Caco-2 (cell line): ENCODE data around the gene SMIM38. TPM values are rescaled to one million over a fixed set of nuclear protein-coding genes. Genes with fewer than 3 reads are reported as not detected.

Experiments
- BruUV-seq: library from RNA; stranded (reverse); fragments of 400-500 nt; replicated peaks from 2 replicates; lab custom pipeline; 2021; lab: Mats Ljungman, UMichigan
- CTCF ChIA-PET: fragments of 300-600 bp; sonication (Branson Sonifier 250); formaldehyde crosslinking; loops from one replicate; lab custom pipeline; 2022; ENCODE audit warnings: antibody characterized with exemption; lab: Charles Lee
- POLR2A ChIA-PET: fragments of 300-600 bp; sonication (Branson Sonifier 250); formaldehyde crosslinking; loops from one replicate; lab custom pipeline; 2022; ENCODE audit warnings: antibody characterized with exemption; lab: Charles Lee
- DNase-seq, 2 experiments: peaks; one replicate each; pipeline versions ENCODE4 v3.0.0 to v3.0.0-alpha.2; 2020 to 2022
- H3K27me3 ChIP-seq: replicated peaks from 2 replicates; pipeline ENCODE4 v1.6.0; 2011; ENCODE audit warnings: low read length; ENCODE audit not compliant: control insufficient read depth, insufficient read depth
- H3K36me3 ChIP-seq: 2 replicates; pipeline ENCODE4 v1.5.1; 2011; ENCODE audit warnings: low read length; ENCODE audit not compliant: control insufficient read depth, insufficient read depth
- H3K4me1 ChIP-seq: fragments of 250-450 bp; sonication (Bioruptor Pico); 2 replicates; pipeline ENCODE4 v1.5.1; 2020; ENCODE audit warnings: mild to moderate bottlenecking
- H3K4me3 ChIP-seq: 2 replicates; pipeline ENCODE4 v1.5.1; 2011; ENCODE audit warnings: low read depth, mild to moderate bottlenecking, control low read depth, low read length
- H3K9me3 ChIP-seq: fragments of 250-450 bp; sonication (Bioruptor Pico); 2 replicates; pipeline ENCODE4 v1.5.1; 2020; ENCODE audit warnings: mild to moderate bottlenecking, moderate library complexity
- H3K27ac Mint-ChIP-seq: one replicate; pipeline ENCODE4 v1.8.0; 2022; ENCODE audit warnings: mixed read lengths; ENCODE audit not compliant: unreplicated experiment
- H3K27me3 Mint-ChIP-seq: one replicate; pipeline ENCODE4 v1.8.0; 2022; ENCODE audit warnings: mixed read lengths; ENCODE audit not compliant: insufficient read depth, unreplicated experiment
- H3K36me3 Mint-ChIP-seq: one replicate; pipeline ENCODE4 v1.8.0; 2022; ENCODE audit warnings: mild to moderate bottlenecking, mixed read lengths; ENCODE audit not compliant: insufficient read depth, unreplicated experiment
- H3K4me1 Mint-ChIP-seq: one replicate; pipeline ENCODE4 v1.8.0; 2022; ENCODE audit warnings: low read depth, mixed read lengths; ENCODE audit not compliant: unreplicated experiment
- H3K4me3 Mint-ChIP-seq: one replicate; pipeline ENCODE4 v1.8.0; 2022; ENCODE audit warnings: mild to moderate bottlenecking, moderate library complexity, mixed read lengths; ENCODE audit not compliant: unreplicated experiment
- H3K9me3 Mint-ChIP-seq: one replicate; pipeline ENCODE4 v1.8.0; 2022; ENCODE audit warnings: mixed read lengths; ENCODE audit not compliant: unreplicated experiment
- intact Hi-C: fragments of 100-400 bp; cut with micrococcal nuclease; formaldehyde crosslinking; loops from one replicate; pipeline ENCODE4 v1.10.0; 2022; ENCODE audit not compliant: unreplicated experiment
- total RNA-seq: library from RNA; stranded (reverse); gene quantifications from 2 replicates; pipeline ENCODE4 v1.2.3, GENCODE V29; 2022
- TF ChIP-seq, protein P1 (sequence below), 2 experiments: fragments of 200-600 bp in 1 of 2; IDR thresholded peaks; 1 replicate in 1 of 2; 2 replicates in 1 of 2; pipeline versions ENCODE4 v1.5.1 to v1.8.0; 2011 to 2022; ENCODE audit warnings: antibody characterized with exemption in 1 of 2, control low read depth in 1 of 2, inconsistent platforms in 1 of 2, low read depth in 1 of 2, low read length in 1 of 2, mild to moderate bottlenecking in 1 of 2, moderate library complexity in 1 of 2; ENCODE audit not compliant: insufficient read depth in 1 of 2, severe bottlenecking in 1 of 2, unreplicated experiment in 1 of 2

The SMIM38 gene
- total RNA-seq, 1 experiment from 2014 or later = 0.66 TPM

GRCh38 chr11:69166218-69167115 is 10.7 kb downstream of the SMIM38 start:
- Histone ChIP-seq H3K4me1 (peaks cover 14% of the 10 kb centered on the region), H3K4me3 (no peak overlapping the region), H3K9me3 (peaks cover 21% of the 10 kb centered on the region; the same call in 1 of the 2 replicates), H3K36me3 (no peaks in the 10 kb centered on the region), H3K27me3 (no peaks in the 10 kb centered on the region)
- ChIA-PET POLR2A (no interaction called here), CTCF (interaction anchor here (1.4 kb wide), 1 partner anchor 35 kb away, joined by 5 read pairs; no protein-coding TSS in a partner anchor)
- TF ChIP-seq, protein P1, sequence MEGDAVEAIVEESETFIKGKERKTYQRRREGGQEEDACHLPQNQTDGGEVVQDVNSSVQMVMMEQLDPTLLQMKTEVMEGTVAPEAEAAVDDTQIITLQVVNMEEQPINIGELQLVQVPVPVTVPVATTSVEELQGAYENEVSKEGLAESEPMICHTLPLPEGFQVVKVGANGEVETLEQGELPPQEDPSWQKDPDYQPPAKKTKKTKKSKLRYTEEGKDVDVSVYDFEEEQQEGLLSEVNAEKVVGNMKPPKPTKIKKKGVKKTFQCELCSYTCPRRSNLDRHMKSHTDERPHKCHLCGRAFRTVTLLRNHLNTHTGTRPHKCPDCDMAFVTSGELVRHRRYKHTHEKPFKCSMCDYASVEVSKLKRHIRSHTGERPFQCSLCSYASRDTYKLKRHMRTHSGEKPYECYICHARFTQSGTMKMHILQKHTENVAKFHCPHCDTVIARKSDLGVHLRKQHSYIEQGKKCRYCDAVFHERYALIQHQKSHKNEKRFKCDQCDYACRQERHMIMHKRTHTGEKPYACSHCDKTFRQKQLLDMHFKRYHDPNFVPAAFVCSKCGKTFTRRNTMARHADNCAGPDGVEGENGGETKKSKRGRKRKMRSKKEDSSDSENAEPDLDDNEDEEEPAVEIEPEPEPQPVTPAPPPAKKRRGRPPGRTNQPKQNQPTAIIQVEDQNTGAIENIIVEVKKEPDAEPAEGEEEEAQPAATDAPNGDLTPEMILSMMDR (IDR thresholded peaks at IDR 0.05; ENCODE audit: insufficient read depth in 1 of 2, low read depth in 1 of 2, low read length in 1 of 2, severe bottlenecking in 1 of 2, unreplicated experiment in 1 of 2) = no peak
- Mint-ChIP-seq H3K27ac (no peak overlapping the region), H3K27me3 (no peaks in the 10 kb centered on the region), H3K4me3 (no peak overlapping the region), H3K9me3 (peaks cover 18% of the 10 kb centered on the region), H3K4me1 (peaks cover 8% of the 10 kb centered on the region), H3K36me3 (no peaks in the 10 kb centered on the region)
- BruUV-seq = no TSS peak
- no peak for DNase-seq
- intact Hi-C loops = no loop called here

GRCh38 chr11:69167130-69167915 is 11.6 kb downstream of the SMIM38 start:
- intact Hi-C loops = no loop called here
- ChIA-PET POLR2A (no interaction called here), CTCF (interaction anchor here (1.4 kb wide), 1 partner anchor 36 kb away, joined by 5 read pairs; no protein-coding TSS in a partner anchor)
- Mint-ChIP-seq H3K27ac (no peak overlapping the region), H3K27me3 (no peaks in the 10 kb centered on the region), H3K4me3 (no peak overlapping the region), H3K9me3 (peaks cover 18% of the 10 kb centered on the region), H3K36me3 (no peaks in the 10 kb centered on the region), H3K4me1 (peaks cover 8% of the 10 kb centered on the region)
- BruUV-seq = no TSS peak
- H3K4me1 ChIP-seq = peaks cover 16% of the 10 kb centered on the region
- H3K36me3 ChIP-seq = no peaks in the 10 kb centered on the region
- DNase-seq = no peak
- no peak overlapping the region for H3K4me3 ChIP-seq
- no peaks in the 10 kb centered on the region for H3K27me3 ChIP-seq
- TF ChIP-seq, protein P1 (IDR thresholded peaks at IDR 0.05; ENCODE audit: insufficient read depth in 1 of 2, low read depth in 1 of 2, low read length in 1 of 2, severe bottlenecking in 1 of 2, unreplicated experiment in 1 of 2) = no peak
- H3K9me3 ChIP-seq = peaks cover 21% of the 10 kb centered on the region; the same call in 1 of the 2 replicates
